ENCODE measurements around the gene PARD3.

Gene PARD3

GRCh38 chr10:34736976-34737771, 77.9 kb downstream of the PARD3 start:
- Histone ChIP-seq H3K9me2 (replicated peaks; ENCODE audit: insufficient read depth, low read length) (no peaks in the 10 kb centered on the region), H3K9ac (ENCODE audit: low read length) (no peak overlapping the region), H3K36me3 (ENCODE audit: low read length) (no peaks in the 10 kb centered on the region), H3K79me2 (ENCODE audit: insufficient read depth, low read length) (no peaks in the 10 kb centered on the region), H2AFZ (ENCODE audit: low read depth, low read length, severe bottlenecking) (no peak overlapping the region), H3K27ac (ENCODE audit: low read depth, low read length) (no peak overlapping the region), H3K4me2 (ENCODE audit: low read depth, low read length, poor library complexity, severe bottlenecking) (no peak overlapping the region), H3F3A (ENCODE audit: insufficient read depth) (no peaks in the 10 kb centered on the region), H3K9me3 (ENCODE audit: insufficient read depth, low read length) (no peaks in the 10 kb centered on the region), H4K20me1 (ENCODE audit: low read depth, low read length) (no peaks in the 10 kb centered on the region), H3K4me3 (ENCODE audit: insufficient read depth, low read length, poor library complexity, severe bottlenecking) (no peak overlapping the region), H3K27me3 (ENCODE audit: low read length) (no peaks in the 10 kb centered on the region)
- no peak for TF ChIP-seq EZH2phosphoT487 (conservative IDR thresholded peaks at IDR 0.05; ENCODE audit: low read length)
- TF ChIP-seq CTCF (IDR thresholded peaks at IDR 0.05; ENCODE audit: insufficient read depth, low read length, poor library complexity, severe bottlenecking), result no peak

- H2AFZ ChIP-seq (ENCODE audit: low read depth, low read length, severe bottlenecking), result no peak overlapping the region
- H3K27ac ChIP-seq (ENCODE audit: low read depth, low read length), result no peak overlapping the region
- no peaks in the 10 kb centered on the region for H3F3A ChIP-seq (ENCODE audit: insufficient read depth)
- no peak overlapping the region for H3K4me3 ChIP-seq (ENCODE audit: insufficient read depth, low read length, poor library complexity, severe bottlenecking)
- no peaks in the 10 kb centered on the region for H3K9me2 ChIP-seq (replicated peaks; ENCODE audit: insufficient read depth, low read length)
- H3K27me3 ChIP-seq (ENCODE audit: low read length), result no peaks in the 10 kb centered on the region
- no peaks in the 10 kb centered on the region for H3K9me3 ChIP-seq (ENCODE audit: insufficient read depth, low read length)
- H4K20me1 ChIP-seq (ENCODE audit: low read depth, low read length), result no peaks in the 10 kb centered on the region
- TF ChIP-seq CTCF (IDR thresholded peaks at IDR 0.05; ENCODE audit: insufficient read depth, low read length, poor library complexity, severe bottlenecking), result no peak
- TF ChIP-seq EZH2phosphoT487 (conservative IDR thresholded peaks at IDR 0.05; ENCODE audit: low read length), result no peak
- no peak overlapping the region for H3K4me2 ChIP-seq (ENCODE audit: low read depth, low read length, poor library complexity, severe bottlenecking)
- no peaks in the 10 kb centered on the region for H3K79me2 ChIP-seq (ENCODE audit: insufficient read depth, low read length)
- H3K9ac ChIP-seq (ENCODE audit: low read length), result no peak overlapping the region
- no peaks in the 10 kb centered on the region for H3K36me3 ChIP-seq (ENCODE audit: low read length)
Measured at GRCh38 chr10:34734918-34735317, 80.2 kb downstream of the PARD3 start.

- H2AFZ ChIP-seq (ENCODE audit: low read depth, low read length, severe bottlenecking), result no peak overlapping the region
- no peaks in the 10 kb centered on the region for H3K79me2 ChIP-seq (ENCODE audit: insufficient read depth, low read length)
- H3K9ac ChIP-seq (ENCODE audit: low read length), result no peak overlapping the region
- H3F3A ChIP-seq (ENCODE audit: insufficient read depth), result no peaks in the 10 kb centered on the region
- H3K27me3 ChIP-seq (ENCODE audit: low read length), result no peaks in the 10 kb centered on the region
- H3K27ac ChIP-seq (ENCODE audit: low read depth, low read length), result no peak overlapping the region
- H3K9me3 ChIP-seq (ENCODE audit: insufficient read depth, low read length), result no peaks in the 10 kb centered on the region
- H3K4me2 ChIP-seq (ENCODE audit: low read depth, low read length, poor library complexity, severe bottlenecking), result no peak overlapping the region
- H3K9me2 ChIP-seq (replicated peaks; ENCODE audit: insufficient read depth, low read length), result no peaks in the 10 kb centered on the region
- no peaks in the 10 kb centered on the region for H4K20me1 ChIP-seq (ENCODE audit: low read depth, low read length)
- H3K36me3 ChIP-seq (ENCODE audit: low read length), result no peaks in the 10 kb centered on the region
- TF ChIP-seq CTCF (IDR thresholded peaks at IDR 0.05; ENCODE audit: insufficient read depth, low read length, poor library complexity, severe bottlenecking), result no peak
- TF ChIP-seq EZH2phosphoT487 (conservative IDR thresholded peaks at IDR 0.05; ENCODE audit: low read length), result no peak
- no peak overlapping the region for H3K4me3 ChIP-seq (ENCODE audit: insufficient read depth, low read length, poor library complexity, severe bottlenecking)
Measured at GRCh38 chr10:34732926-34733325, 82.2 kb downstream of the PARD3 start.
